Measurements from ENCODE around the gene ANO4.

Gene ANO4

GRCh38 chr12:100992194-100992593, 197.6 kb downstream of the ANO4 start:
- DNase-seq (ENCODE audit: low spot score), result no peak

- DNase-seq (ENCODE audit: low spot score), result no peak
Measured at GRCh38 chr12:100993916-100994450, 199.4 kb downstream of the ANO4 start.

- DNase-seq (ENCODE audit: low spot score), result no peak
Measured at GRCh38 chr12:100995201-100995600, 200.6 kb downstream of the ANO4 start.

- DNase-seq (ENCODE audit: low spot score), result no peak
Measured at GRCh38 chr12:100995771-100996170, 201.2 kb downstream of the ANO4 start.

- no peak for DNase-seq (ENCODE audit: low spot score)
Measured at GRCh38 chr12:101001669-101002068, 207.1 kb downstream of the ANO4 start.

- DNase-seq (ENCODE audit: low spot score), result no peak
Measured at GRCh38 chr12:101002696-101003419, 208.3 kb downstream of the ANO4 start.

- no peak for DNase-seq (ENCODE audit: low spot score)
Measured at GRCh38 chr12:101004898-101005297, 210.3 kb downstream of the ANO4 start.

GRCh38 chr12:101009274-101009673, 214.7 kb downstream of the ANO4 start:
- no peak for DNase-seq (ENCODE audit: low spot score)

- DNase-seq (ENCODE audit: low spot score), result no peak
Measured at GRCh38 chr12:101010896-101011295, 216.3 kb downstream of the ANO4 start.

GRCh38 chr12:101013993-101014392, 219.4 kb downstream of the ANO4 start:
- DNase-seq (ENCODE audit: low spot score), result no peak

- no peak for DNase-seq (ENCODE audit: low spot score)
Measured at GRCh38 chr12:101015044-101015443, 220.5 kb downstream of the ANO4 start.

GRCh38 chr12:101018540-101018939, 224.0 kb downstream of the ANO4 start:
- DNase-seq (ENCODE audit: low spot score), result no peak

GRCh38 chr12:101019201-101019600, 224.6 kb downstream of the ANO4 start:
- no peak for DNase-seq (ENCODE audit: low spot score)

GRCh38 chr12:101019667-101020066, 225.1 kb downstream of the ANO4 start:
- no peak for DNase-seq (ENCODE audit: low spot score)

- DNase-seq (ENCODE audit: low spot score), result no peak
Measured at GRCh38 chr12:101021442-101021841, 226.9 kb downstream of the ANO4 start.

- no peak for DNase-seq (ENCODE audit: low spot score)
Measured at GRCh38 chr12:101021911-101022388, 227.4 kb downstream of the ANO4 start.

GRCh38 chr12:101027200-101027599, 232.6 kb downstream of the ANO4 start:
- DNase-seq (ENCODE audit: low spot score), result no peak

- no peak for DNase-seq (ENCODE audit: low spot score)
Measured at GRCh38 chr12:101027816-101028215, 233.2 kb downstream of the ANO4 start.

- peak; percentile 35 for DNase-seq (ENCODE audit: low spot score)
Measured at GRCh38 chr12:101038289-101038871, 243.8 kb downstream of the ANO4 start.

GRCh38 chr12:101039848-101040531, 245.4 kb downstream of the ANO4 start:
- DNase-seq (ENCODE audit: low spot score), result no peak

- no peak for DNase-seq (ENCODE audit: low spot score)
Measured at GRCh38 chr12:101040936-101041335, 246.4 kb downstream of the ANO4 start.

- DNase-seq (ENCODE audit: low spot score), result no peak
Measured at GRCh38 chr12:101042211-101042610, 247.6 kb downstream of the ANO4 start.

- DNase-seq (ENCODE audit: low spot score), result no peak
Measured at GRCh38 chr12:101044512-101045059, 250.0 kb downstream of the ANO4 start.
